DOHH2 (cell line): Measurements from ENCODE around the gene PPP2R2D.

ENCODE experiments used
- H3F3A ChIP-seq: fragments of 200-600 bp; sonication (generic), shearing (Covaris generic); 2 replicates; pipeline ENCODE4 v1.6.0; 2016; ENCODE audit warnings: antibody characterized with exemption, mild to moderate bottlenecking; ENCODE audit not compliant: control insufficient read depth, insufficient read depth
- H3K27ac ChIP-seq: fragments of 200-600 bp; sonication (generic); 2 replicates; pipeline ENCODE4 v1.5.1; 2014; ENCODE audit warnings: low read depth, mild to moderate bottlenecking, low read length, moderate library complexity
- H3K27me3 ChIP-seq: fragments of 200-600 bp; sonication (generic); 2 replicates; pipeline ENCODE4 v1.6.1; 2014; ENCODE audit warnings: mild to moderate bottlenecking, low read length, mixed read lengths; ENCODE audit not compliant: control insufficient read depth
- H3K36me3 ChIP-seq: fragments of 200-600 bp; sonication (generic); 2 replicates; pipeline ENCODE4 v1.6.1; 2014; ENCODE audit warnings: mild to moderate bottlenecking, low read length, moderate library complexity, mixed read lengths; ENCODE audit not compliant: control insufficient read depth
- H3K4me1 ChIP-seq: fragments of 200-600 bp; sonication (generic); 2 replicates; pipeline ENCODE4 v1.6.1; 2014; ENCODE audit warnings: mild to moderate bottlenecking, low read length, mixed read lengths; ENCODE audit not compliant: control insufficient read depth
- H3K4me2 ChIP-seq: fragments of 200-600 bp; sonication (generic); 2 replicates; pipeline ENCODE4 v1.6.0; 2014; ENCODE audit warnings: mild to moderate bottlenecking, low read length, moderate library complexity
- H3K4me3 ChIP-seq: fragments of 200-600 bp; sonication (generic); 2 replicates; pipeline ENCODE4 v1.5.1; 2014; ENCODE audit warnings: mild to moderate bottlenecking, low read length, mixed read lengths
- H3K79me2 ChIP-seq: fragments of 200-600 bp; sonication (generic); 2 replicates; pipeline ENCODE4 v1.6.1; 2014; ENCODE audit warnings: mild to moderate bottlenecking, low read length, mixed read lengths; ENCODE audit not compliant: control insufficient read depth
- H3K9me2 ChIP-seq: fragments of 200-600 bp; sonication (generic); replicated peaks from 2 replicates; pipeline ENCODE4 v1.6.1; 2014; ENCODE audit warnings: mild to moderate bottlenecking, low read length, mixed read lengths; ENCODE audit not compliant: control insufficient read depth
- H3K9me3 ChIP-seq: fragments of 200-600 bp; sonication (generic); 2 replicates; pipeline ENCODE4 v1.6.1; 2014; ENCODE audit warnings: antibody characterized with exemption, low read length, mixed read lengths; ENCODE audit not compliant: control insufficient read depth, insufficient read depth
- H4K20me1 ChIP-seq: fragments of 200-600 bp; sonication (generic); 2 replicates; pipeline ENCODE4 v1.6.0; 2014; ENCODE audit warnings: low read depth, mild to moderate bottlenecking, antibody characterized with exemption, low read length, moderate library complexity; ENCODE audit not compliant: control insufficient read depth, insufficient read depth
- EZH2phosphoT487 ChIP-seq: fragments of 200-600 bp; sonication (generic); IDR thresholded peaks from 2 replicates; pipeline ENCODE4 v1.6.1; 2017; ENCODE audit warnings: borderline replicate concordance, mild to moderate bottlenecking, antibody characterized with exemption, low read length, moderate library complexity, mixed read lengths
- TF ChIP-seq, protein P1 (sequence below): fragments of 200-600 bp; sonication (generic); IDR thresholded peaks from one replicate; pipeline ENCODE4 v1.5.1; 2014; ENCODE audit warnings: antibody characterized with exemption, mild to moderate bottlenecking, low read depth, low read length; ENCODE audit not compliant: poor library complexity, severe bottlenecking

The PPP2R2D gene

DNA sequence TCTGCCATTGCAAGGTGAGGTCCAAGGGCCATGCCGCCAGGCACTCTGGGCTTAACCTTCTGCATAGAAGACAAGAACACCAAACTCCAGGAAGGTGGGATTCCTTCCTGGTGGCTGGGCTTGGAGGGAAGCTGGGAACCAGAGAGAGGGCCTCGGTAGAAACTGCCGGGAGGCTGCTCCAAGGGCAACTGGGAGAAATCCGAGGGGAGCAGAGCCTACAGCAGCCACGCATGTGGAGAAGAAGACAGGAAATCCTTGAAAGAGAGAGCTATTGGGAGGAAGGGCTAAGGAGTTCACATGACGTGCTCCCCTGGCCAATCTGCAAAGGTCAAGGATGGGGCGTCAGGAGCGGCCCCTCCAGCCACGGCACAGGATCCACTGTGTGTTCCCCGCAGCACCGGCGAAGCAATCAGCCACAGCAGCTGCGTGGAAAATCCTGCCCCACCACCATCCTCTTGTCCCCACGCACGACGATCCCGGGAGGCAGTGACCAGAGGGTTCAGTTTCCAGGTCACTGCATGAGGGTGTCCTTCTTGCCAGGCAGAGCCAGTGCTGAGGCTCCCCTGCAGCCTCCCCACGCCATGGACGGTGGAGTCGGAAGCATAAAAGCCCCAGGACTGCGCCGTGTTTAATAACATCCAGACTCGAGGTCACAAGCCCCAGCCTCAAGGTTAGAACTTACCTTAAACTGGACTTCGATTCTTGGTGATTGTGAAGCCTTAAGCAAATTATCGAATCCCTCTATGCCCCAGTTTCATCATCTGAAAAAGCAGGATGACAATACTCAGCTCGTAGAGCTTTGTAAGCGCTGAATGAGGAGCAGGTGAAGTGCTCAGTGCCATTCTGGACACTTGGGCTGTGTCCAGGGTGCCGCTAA is 8.6 kb upstream of the PPP2R2D start:
- Histone ChIP-seq H3K4me2 (no peak overlapping the region), H3K27ac (no peak overlapping the region), H3F3A (no peaks in the 10 kb centered on the region), H4K20me1 (no peaks in the 10 kb centered on the region), H3K27me3 (no peaks in the 10 kb centered on the region), H3K36me3 (no peaks in the 10 kb centered on the region), H3K9me3 (no peaks in the 10 kb centered on the region), H3K4me1 (no peaks in the 10 kb centered on the region), H3K4me3 (no peak overlapping the region), H3K9me2 (no peaks in the 10 kb centered on the region), H3K79me2 (no peaks in the 10 kb centered on the region)
- TF ChIP-seq, protein P1, sequence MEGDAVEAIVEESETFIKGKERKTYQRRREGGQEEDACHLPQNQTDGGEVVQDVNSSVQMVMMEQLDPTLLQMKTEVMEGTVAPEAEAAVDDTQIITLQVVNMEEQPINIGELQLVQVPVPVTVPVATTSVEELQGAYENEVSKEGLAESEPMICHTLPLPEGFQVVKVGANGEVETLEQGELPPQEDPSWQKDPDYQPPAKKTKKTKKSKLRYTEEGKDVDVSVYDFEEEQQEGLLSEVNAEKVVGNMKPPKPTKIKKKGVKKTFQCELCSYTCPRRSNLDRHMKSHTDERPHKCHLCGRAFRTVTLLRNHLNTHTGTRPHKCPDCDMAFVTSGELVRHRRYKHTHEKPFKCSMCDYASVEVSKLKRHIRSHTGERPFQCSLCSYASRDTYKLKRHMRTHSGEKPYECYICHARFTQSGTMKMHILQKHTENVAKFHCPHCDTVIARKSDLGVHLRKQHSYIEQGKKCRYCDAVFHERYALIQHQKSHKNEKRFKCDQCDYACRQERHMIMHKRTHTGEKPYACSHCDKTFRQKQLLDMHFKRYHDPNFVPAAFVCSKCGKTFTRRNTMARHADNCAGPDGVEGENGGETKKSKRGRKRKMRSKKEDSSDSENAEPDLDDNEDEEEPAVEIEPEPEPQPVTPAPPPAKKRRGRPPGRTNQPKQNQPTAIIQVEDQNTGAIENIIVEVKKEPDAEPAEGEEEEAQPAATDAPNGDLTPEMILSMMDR = no peak

DNA sequence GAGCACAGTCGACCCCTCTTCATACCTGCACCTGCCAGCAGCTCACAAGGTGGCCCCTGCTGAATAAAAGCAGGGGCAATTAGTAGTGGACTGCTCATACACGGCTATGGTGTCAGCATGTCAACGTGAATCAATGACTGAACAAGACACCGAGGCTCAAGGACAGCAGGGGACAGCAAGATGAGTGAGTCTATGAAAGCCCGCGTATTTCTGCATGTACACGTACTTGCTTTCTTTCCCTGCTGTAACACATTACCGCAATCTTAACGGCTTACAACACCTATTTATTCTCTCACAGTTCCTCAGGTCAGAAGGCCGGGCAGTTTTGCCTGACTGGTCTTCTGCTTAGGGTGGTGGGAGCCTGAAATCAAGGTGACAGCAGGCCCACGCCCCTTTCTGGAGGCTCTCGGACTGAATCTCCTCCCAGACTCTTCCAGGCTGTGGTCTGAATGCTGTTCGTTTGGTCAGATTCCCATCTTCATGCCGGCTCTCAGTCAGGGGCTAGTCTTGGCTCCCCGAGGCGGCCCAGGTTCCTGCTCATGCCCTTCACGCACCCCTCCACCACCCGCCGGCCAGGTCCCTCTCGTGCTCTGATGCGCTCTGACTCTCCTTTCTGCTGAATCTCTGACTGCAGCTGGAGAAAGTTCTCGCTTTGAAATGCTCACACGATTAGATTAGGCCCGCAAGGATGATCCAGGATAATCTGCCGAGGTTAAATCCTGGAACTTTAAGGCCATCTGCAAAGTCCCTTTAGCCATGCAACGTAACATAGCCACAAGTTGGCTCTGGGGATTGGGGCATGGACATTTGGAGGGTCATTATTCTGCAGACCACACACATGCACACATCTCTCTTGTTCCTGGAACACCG is 7.8 kb upstream of the PPP2R2D start:
- Histone ChIP-seq H3K4me2 (no peak overlapping the region), H3K36me3 (no peaks in the 10 kb centered on the region), H3K4me1 (no peaks in the 10 kb centered on the region), H3K27ac (no peak overlapping the region), H3K27me3 (no peaks in the 10 kb centered on the region), H3K79me2 (no peaks in the 10 kb centered on the region), H4K20me1 (no peaks in the 10 kb centered on the region), H3K9me3 (no peaks in the 10 kb centered on the region), H3K9me2 (no peaks in the 10 kb centered on the region), H3F3A (no peaks in the 10 kb centered on the region), H3K4me3 (no peak overlapping the region)
- TF ChIP-seq EZH2phosphoT487 = no peak
- TF ChIP-seq, protein P1 = no peak

DNA sequence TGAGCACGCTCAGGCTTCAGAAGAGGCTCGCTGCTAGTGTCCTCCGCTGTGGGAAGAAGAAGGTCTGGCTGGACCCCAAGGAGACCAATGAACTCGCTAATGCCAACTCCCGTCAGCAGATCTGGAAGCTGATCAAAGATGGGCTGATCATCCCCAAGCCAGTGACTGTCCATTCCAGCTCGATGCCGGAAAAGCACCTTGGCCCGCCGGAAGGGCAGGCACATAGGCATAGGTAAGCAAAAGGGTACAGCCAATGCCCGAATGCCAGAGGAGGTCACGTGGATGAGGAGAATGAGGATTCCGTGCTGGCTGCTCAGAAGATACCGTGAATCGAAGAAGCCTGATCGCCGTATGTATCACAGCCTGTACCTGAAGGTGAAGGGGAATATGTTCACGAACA is 5.7 kb upstream of the PPP2R2D start:
- Histone ChIP-seq H3K4me3 (no peak overlapping the region), H3K4me2 (no peak overlapping the region), H3K36me3 (no peaks in the 10 kb centered on the region), H3K4me1 (peaks cover 8% of the 10 kb centered on the region), H3K79me2 (no peaks in the 10 kb centered on the region), H4K20me1 (no peaks in the 10 kb centered on the region), H3K9me2 (no peaks in the 10 kb centered on the region), H3K27ac (no peak overlapping the region), H3F3A (no peaks in the 10 kb centered on the region), H3K9me3 (no peaks in the 10 kb centered on the region), H3K27me3 (peaks cover 17% of the 10 kb centered on the region)
- TF ChIP-seq EZH2phosphoT487 = no peak
- TF ChIP-seq, protein P1 = no peak
